Neutrophil (primary cell): ENCODE data around the gene KRTAP5-8.

Experiments used
- H3K27ac ChIP-seq: fragments of 200-600 bp; sonication (generic); 2 replicates; pipeline ENCODE4 v1.5.1; 2016; ENCODE audit warnings: mild to moderate bottlenecking, moderate library complexity
- H3K27me3 ChIP-seq: fragments of 200-600 bp; sonication (generic); 2 replicates; pipeline ENCODE4 v1.6.0; 2016; ENCODE audit warnings: mild to moderate bottlenecking
- H3K36me3 ChIP-seq: fragments of 200-600 bp; sonication (generic); 2 replicates; pipeline ENCODE4 v1.5.1; 2017
- H3K4me1 ChIP-seq, 2 experiments: fragments of 200-600 bp in 1 of 2; sonication (generic) in 1 of 2; 1 replicate in 1 of 2; 2 replicates in 1 of 2; pipeline versions ENCODE4 v1.5.1 to v1.6.1; 2013 to 2016; ENCODE audit warnings: low read depth in 1 of 2, low read length in 1 of 2, mild to moderate bottlenecking in 1 of 2, moderate library complexity in 1 of 2; ENCODE audit not compliant: control insufficient read depth in 1 of 2, insufficient read depth in 1 of 2
- H3K4me3 ChIP-seq, 2 experiments: fragments of 200-600 bp in 1 of 2; sonication (generic) in 1 of 2; 1 replicate in 1 of 2; 2 replicates in 1 of 2; pipeline ENCODE4 v1.5.1; 2013 to 2016; ENCODE audit warnings: low read depth in 1 of 2, low read length in 1 of 2, mild to moderate bottlenecking in 1 of 2, moderate library complexity in 1 of 2
- H3K9me3 ChIP-seq: fragments of 200-600 bp; sonication (generic); 2 replicates; pipeline ENCODE4 v1.5.1; 2016
- CTCF ChIP-seq: fragments of 200-600 bp; sonication (generic); IDR thresholded peaks from 2 replicates; pipeline ENCODE4 v1.5.1; 2016; ENCODE audit warnings: antibody characterized with exemption

The KRTAP5-8 gene

GRCh38 chr11:71491531-71491930 is 46.3 kb upstream of the KRTAP5-8 start:
- H3K27me3 ChIP-seq, result no peaks in the 10 kb centered on the region
- peaks cover 97% of the 10 kb centered on the region for H3K36me3 ChIP-seq
- no peak overlapping the region for H3K4me3 ChIP-seq

DNA sequence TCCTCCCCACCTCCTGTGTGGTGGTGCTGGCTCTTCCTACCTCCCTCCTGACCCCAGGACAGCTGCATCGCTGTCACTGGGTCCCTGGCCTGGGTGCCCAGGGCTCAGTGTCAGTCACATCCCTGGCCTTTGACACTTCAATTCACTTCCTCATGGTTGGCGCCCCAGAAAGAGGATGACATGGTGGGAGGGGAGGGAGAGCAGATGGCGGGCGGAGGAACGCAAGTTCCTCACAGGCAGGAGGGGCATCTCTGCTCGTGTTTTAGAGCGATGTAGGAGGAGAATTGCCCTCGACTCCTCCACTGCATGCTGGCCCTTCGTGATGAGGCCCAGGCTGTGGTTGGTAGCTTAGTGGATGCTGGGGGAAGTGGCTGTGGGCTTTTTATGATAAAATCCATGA is 45.9 kb upstream of the KRTAP5-8 start:
- H3K4me1 ChIP-seq, result no peaks in the 10 kb centered on the region
- no peaks in the 10 kb centered on the region for H3K27me3 ChIP-seq
- H3K9me3 ChIP-seq, result no peaks in the 10 kb centered on the region
- H3K27ac ChIP-seq, result no peak overlapping the region
- TF ChIP-seq CTCF, result no peak
- peaks cover 99% of the 10 kb centered on the region for H3K36me3 ChIP-seq
- H3K4me3 ChIP-seq, result no peak overlapping the region

More at GRCh38 chr11:71491531-71491930, 46.3 kb upstream of the KRTAP5-8 start:
- Histone ChIP-seq H3K4me1 (no peaks in the 10 kb centered on the region), H3K27ac (no peak overlapping the region), H3K9me3 (no peaks in the 10 kb centered on the region)
- TF ChIP-seq CTCF, result no peak

DNA sequence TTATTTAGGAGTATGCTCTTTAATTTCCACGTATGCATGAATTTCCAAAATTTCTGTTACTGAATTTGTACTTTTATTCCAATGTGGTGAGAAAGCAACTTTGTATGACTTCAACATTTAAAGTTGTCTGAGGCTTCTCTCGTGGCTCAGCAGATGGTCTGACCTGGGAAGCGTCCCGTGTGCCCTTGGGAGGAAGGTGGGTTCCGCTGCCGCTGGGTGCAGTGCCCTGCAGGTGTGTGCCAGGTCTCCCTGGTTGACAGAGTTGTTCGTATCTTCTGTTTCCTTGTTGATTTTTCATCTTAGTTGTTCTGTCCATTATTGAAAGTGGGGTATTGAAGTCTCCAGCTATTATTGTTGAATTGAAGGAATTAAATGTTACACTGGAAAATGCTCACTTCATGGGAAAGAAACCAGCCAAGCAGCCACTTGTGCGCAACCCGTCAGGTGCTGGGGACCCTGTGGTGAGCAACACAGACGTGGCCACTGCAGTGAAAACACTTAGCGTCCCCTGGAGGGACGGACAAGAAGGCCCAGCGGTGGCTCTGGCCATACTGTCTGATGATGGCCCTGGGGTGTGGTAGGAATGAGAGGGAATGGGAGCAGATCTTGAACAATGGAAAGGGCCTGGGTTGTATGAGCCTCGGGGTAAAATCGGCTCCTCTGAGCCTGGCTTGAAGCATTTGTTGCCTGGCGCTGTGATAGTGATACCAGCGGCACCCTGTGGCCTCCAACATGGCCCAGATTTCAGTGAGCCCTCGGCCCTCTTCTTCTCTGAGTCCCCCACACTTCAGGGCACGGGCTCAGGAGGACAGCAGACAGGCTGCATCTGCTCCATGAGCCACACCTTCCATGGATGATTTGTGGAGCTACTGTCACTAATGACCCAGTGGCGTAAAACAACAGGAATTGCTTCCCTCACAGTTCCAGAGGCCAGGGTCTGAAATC is 42.3 kb upstream of the KRTAP5-8 start:
- peaks cover 100% of the 10 kb centered on the region for H3K36me3 ChIP-seq
- no peaks in the 10 kb centered on the region for H3K9me3 ChIP-seq
- no peak overlapping the region for H3K27ac ChIP-seq
- no peak for TF ChIP-seq CTCF
- no peaks in the 10 kb centered on the region for H3K27me3 ChIP-seq
- no peak overlapping the region for H3K4me3 ChIP-seq
- no peaks in the 10 kb centered on the region for H3K4me1 ChIP-seq

- H3K27ac ChIP-seq, result no peak overlapping the region
- H3K4me3 ChIP-seq, result no peak overlapping the region
- no peak for TF ChIP-seq CTCF
- no peaks in the 10 kb centered on the region for H3K4me1 ChIP-seq
- no peaks in the 10 kb centered on the region for H3K27me3 ChIP-seq
- no peaks in the 10 kb centered on the region for H3K9me3 ChIP-seq
- peaks cover 100% of the 10 kb centered on the region for H3K36me3 ChIP-seq
Observed at GRCh38 chr11:71496421-71496820, 41.4 kb upstream of the KRTAP5-8 start.

DNA sequence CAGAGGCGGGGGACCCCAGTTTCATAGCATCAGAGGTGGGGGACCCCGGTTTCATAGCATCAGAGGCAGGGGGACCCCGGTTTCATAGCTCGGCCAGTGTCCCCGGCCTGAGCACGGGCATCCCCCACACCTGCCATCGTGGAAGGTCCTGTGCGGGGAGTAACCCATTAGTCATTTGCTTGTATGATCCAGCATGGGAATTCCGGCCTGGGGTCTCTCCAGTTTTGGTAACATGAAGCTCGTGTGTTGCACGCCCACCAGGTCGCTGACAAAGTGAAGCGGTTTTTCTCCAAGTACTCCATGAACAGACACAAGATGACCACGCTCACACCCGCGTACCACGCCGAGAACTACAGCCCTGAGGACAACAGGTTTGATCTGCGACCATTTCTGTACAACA is 39.7 kb upstream of the KRTAP5-8 start:
- H3K27me3 ChIP-seq, result no peaks in the 10 kb centered on the region
- no peaks in the 10 kb centered on the region for H3K9me3 ChIP-seq
- H3K27ac ChIP-seq, result no peak overlapping the region
- peaks cover 100% of the 10 kb centered on the region for H3K36me3 ChIP-seq
- no peak for TF ChIP-seq CTCF
- no peaks in the 10 kb centered on the region for H3K4me1 ChIP-seq
- no peak overlapping the region for H3K4me3 ChIP-seq
